ENCODE measurements around the gene FKBP1A. TPM values are rescaled to one million over a fixed set of nuclear protein-coding genes. Genes with fewer than 3 reads are reported as not detected.

FKBP1A gene
- total RNA-seq, 1 donor from 2014 or later = 291 TPM

GRCh38 chr20:1325173-1326030 is 67.5 kb downstream of the FKBP1A start:
- TF ChIP-seq CTCF (IDR thresholded peaks at IDR 0.05) = peak; percentile 32

GRCh38 chr20:1324598-1325172 is 68.2 kb downstream of the FKBP1A start:
- Histone ChIP-seq H3K36me3 (no peaks in the 10 kb centered on the region), H3K4me1 (peaks cover 60% of the 10 kb centered on the region), H3K4me3 (peak overlapping the region; percentile 77), H3K27me3 (ENCODE audit: low read depth) (no peaks in the 10 kb centered on the region), H3K9me3 (no peaks in the 10 kb centered on the region), H3K27ac (peak overlapping the region; percentile 98)
- DNase-seq = no peak
- ATAC-seq = no peak
- no peak for TF ChIP-seq CTCF (IDR thresholded peaks at IDR 0.05)
- intact Hi-C loops (cut with DNase I) = no loop called here

More at GRCh38 chr20:1325173-1326030, 67.5 kb downstream of the FKBP1A start:
- Histone ChIP-seq H3K9me3 (no peaks in the 10 kb centered on the region), H3K27ac (peak overlapping the region; percentile 98), H3K36me3 (no peaks in the 10 kb centered on the region), H3K27me3 (ENCODE audit: low read depth) (no peaks in the 10 kb centered on the region), H3K4me3 (peak overlapping the region; percentile 77), H3K4me1 (peaks cover 67% of the 10 kb centered on the region)
- DNase-seq (peak; percentile 98), ATAC-seq (peak; percentile 94 to 95)
- intact Hi-C loops (cut with DNase I) = no loop called here

DNA sequence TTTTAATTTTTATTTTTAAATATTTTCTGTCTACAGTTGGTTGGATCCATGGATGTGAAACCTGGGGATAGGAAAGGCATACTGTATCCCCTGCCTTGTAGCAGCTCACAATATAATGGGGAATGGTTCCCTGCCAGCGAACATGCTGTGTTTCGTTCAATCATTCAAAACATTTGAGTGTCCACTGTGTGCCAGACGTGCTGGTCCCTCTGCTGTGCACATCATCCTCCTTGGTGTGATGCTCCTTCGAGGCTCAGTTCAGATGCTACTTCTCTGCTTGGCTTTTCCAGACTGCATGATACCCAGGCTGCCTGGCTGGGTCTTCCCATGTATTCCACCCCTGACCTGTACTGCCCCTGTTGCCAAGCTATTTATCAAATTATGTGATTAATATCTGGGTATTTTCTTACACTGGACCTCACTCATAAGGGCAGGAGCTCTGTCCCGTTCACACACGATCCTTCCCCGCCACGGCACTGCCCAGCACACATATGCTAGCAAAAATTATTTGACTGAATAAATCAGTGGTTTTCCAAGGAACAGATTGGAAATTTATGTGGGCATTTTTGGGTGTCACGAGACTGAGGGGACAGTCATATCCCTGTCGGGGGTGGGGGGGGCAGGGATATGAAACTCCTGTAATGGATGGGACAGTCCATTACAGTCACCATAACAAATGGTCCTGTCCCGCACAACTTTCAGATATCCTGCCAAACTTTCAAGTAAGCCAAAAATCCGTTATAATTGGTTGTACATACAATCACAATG is 68.8 kb downstream of the FKBP1A start:
- DNase-seq (no peak), ATAC-seq (no peak)
- H3K27ac ChIP-seq = peak overlapping the region; percentile 98
- no peaks in the 10 kb centered on the region for H3K27me3 ChIP-seq (ENCODE audit: low read depth)
- no peak for TF ChIP-seq CTCF (IDR thresholded peaks at IDR 0.05)
- intact Hi-C loops (cut with DNase I) = no loop called here
- H3K4me3 ChIP-seq = peak overlapping the region; percentile 77
- no peaks in the 10 kb centered on the region for H3K9me3 ChIP-seq
- H3K36me3 ChIP-seq = no peaks in the 10 kb centered on the region
- peaks cover 54% of the 10 kb centered on the region for H3K4me1 ChIP-seq

DNA sequence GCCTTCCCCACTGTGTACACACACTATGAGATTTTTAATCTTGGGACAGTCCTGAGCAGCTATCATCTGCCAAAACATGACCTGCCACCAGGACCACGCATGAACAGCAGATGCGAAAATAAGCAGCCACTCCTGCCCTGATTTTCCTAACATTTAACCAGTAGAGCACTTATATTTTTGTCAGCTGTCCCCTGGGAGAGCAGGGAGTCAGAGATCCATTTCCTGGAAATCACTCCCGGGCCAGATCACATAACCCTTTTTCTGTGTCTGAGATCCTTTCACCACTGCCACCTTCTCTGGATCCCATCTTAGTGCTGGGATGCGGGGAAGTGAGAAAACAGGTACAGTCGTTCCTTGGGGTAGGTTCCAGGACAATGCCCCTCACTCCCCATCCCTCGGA is 69.6 kb downstream of the FKBP1A start:
- no peak for ATAC-seq
- H3K36me3 ChIP-seq = no peaks in the 10 kb centered on the region
- no peaks in the 10 kb centered on the region for H3K9me3 ChIP-seq
- intact Hi-C loops (cut with DNase I) = no loop called here
- no peak for DNase-seq
- H3K4me3 ChIP-seq = no peak overlapping the region
- peak overlapping the region; percentile 98 for H3K27ac ChIP-seq
- H3K27me3 ChIP-seq (ENCODE audit: low read depth) = no peaks in the 10 kb centered on the region
- peaks cover 46% of the 10 kb centered on the region for H3K4me1 ChIP-seq
- TF ChIP-seq CTCF (IDR thresholded peaks at IDR 0.05) = no peak

DNA sequence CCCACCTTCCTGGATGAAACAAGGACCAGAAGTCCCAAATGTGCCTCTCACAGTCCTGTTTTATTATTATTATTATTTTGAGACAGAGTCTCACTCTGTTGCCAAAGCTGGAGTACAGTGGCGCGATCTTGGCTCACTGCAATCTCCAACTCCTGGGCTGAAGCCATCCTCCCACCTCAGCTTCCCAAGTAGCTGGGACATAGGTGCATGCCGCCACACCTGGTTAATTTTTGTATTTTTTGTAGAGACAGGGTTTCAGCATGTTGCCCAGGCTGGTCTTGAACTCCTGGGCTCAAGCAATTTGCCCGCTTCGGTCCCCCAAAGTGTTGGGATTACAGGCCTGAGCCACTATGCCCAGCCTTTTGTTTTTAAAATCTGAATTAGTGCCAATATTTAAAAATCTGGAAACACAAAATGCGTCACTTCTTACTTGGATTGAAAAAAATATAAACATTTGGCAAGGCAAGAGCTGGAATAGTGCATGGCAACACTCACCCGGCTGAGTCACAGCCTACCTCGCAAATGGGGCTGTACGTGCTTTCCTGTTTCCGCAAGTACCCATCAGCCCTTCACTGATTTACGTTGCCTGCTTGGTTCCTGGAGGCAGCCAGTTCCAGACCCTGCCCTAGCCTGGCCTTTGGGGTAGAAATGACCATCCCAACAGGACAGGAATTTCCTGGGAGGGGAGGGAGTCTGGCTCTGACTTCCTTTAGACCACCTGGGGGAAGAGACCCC is 70.2 kb downstream of the FKBP1A start:
- no peak for TF ChIP-seq CTCF (IDR thresholded peaks at IDR 0.05)
- Histone ChIP-seq H3K27ac (peak overlapping the region; percentile 98), H3K9me3 (no peaks in the 10 kb centered on the region), H3K36me3 (no peaks in the 10 kb centered on the region), H3K4me3 (no peak overlapping the region), H3K4me1 (peaks cover 40% of the 10 kb centered on the region), H3K27me3 (ENCODE audit: low read depth) (no peaks in the 10 kb centered on the region)
- ATAC-seq (no peak), DNase-seq (no peak)
- intact Hi-C loops (cut with DNase I) = no loop called here
